GM10248 (cell line): ENCODE measurements around the gene ST3GAL3.

Source experiments
- CTCF ChIA-PET: fragments of 300-600 bp; sonication (Branson Sonifier 250); formaldehyde crosslinking; extraction: SDS; loops from one replicate; lab custom pipeline; 2021; ENCODE audit warnings: antibody characterized with exemption; lab: Yijun Ruan, JAX
- POLR2A ChIA-PET: fragments of 350-650 bp; sonication (Branson Sonifier 250); formaldehyde crosslinking; extraction: SDS; loops from one replicate; lab custom pipeline; 2020; ENCODE audit warnings: antibody characterized with exemption; lab: Yijun Ruan, JAX
- DNase-seq: peaks from one replicate; pipeline ENCODE4 v3.0.0; 2012; ENCODE audit errors: extremely low spot score
- TF ChIP-seq, protein P1 (sequence below): IDR thresholded peaks from 2 replicates; pipeline ENCODE4 v1.5.1; 2012; ENCODE audit warnings: mild to moderate bottlenecking, low read depth; ENCODE audit errors: extremely low read depth, missing control alignments, control extremely low read depth

The ST3GAL3 gene

GRCh38 chr1:43873851-43874250, 166.5 kb downstream of the ST3GAL3 start:
- POLR2A ChIA-PET = no interaction called here
- no peak for DNase-seq
- CTCF ChIA-PET = interaction anchor here (0.8 kb wide), 1 partner anchor 60 kb away, joined by 4 read pairs; the partner anchor contains the start of gene ARTN
- TF ChIP-seq, protein P1, sequence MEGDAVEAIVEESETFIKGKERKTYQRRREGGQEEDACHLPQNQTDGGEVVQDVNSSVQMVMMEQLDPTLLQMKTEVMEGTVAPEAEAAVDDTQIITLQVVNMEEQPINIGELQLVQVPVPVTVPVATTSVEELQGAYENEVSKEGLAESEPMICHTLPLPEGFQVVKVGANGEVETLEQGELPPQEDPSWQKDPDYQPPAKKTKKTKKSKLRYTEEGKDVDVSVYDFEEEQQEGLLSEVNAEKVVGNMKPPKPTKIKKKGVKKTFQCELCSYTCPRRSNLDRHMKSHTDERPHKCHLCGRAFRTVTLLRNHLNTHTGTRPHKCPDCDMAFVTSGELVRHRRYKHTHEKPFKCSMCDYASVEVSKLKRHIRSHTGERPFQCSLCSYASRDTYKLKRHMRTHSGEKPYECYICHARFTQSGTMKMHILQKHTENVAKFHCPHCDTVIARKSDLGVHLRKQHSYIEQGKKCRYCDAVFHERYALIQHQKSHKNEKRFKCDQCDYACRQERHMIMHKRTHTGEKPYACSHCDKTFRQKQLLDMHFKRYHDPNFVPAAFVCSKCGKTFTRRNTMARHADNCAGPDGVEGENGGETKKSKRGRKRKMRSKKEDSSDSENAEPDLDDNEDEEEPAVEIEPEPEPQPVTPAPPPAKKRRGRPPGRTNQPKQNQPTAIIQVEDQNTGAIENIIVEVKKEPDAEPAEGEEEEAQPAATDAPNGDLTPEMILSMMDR = no peak

DNA sequence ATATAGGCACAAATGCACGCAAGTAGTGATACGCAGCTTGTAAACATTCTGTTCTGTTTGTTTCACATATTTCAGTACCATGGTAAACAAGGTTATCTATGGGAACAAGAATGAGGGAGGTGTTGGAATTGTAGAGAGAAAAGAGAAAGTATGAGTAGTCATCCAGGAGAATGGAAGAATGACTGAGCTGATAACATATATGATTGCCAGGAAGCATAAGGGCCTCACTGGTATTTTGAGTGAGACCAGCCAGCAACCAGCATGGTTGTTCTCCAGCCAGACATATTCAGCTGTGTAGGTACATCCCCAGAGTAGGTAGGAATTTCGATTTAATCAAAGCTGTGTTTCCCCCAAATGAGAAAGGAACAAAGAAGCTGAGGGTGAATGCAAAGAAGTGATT, 167.4 kb downstream of the ST3GAL3 start:
- TF ChIP-seq, protein P1 = no peak
- POLR2A ChIA-PET = no interaction called here
- no peak for DNase-seq
- CTCF ChIA-PET = interaction anchor here (0.8 to 1.5 kb wide), 4 partner anchors 9 to 60 kb away, joined by 3 to 11 read pairs (median 4); partner anchors contain the start of gene ARTN

- ChIA-PET POLR2A (no interaction called here), CTCF (interaction anchor here (0.8 to 1.5 kb wide), 6 partner anchors 9 to 112 kb away, joined by 3 to 11 read pairs (median 3); partner anchors contain the start of gene ARTN)
- DNase-seq = no peak
- TF ChIP-seq, protein P1 = no peak
Measured at GRCh38 chr1:43875331-43875730, 168.0 kb downstream of the ST3GAL3 start.

GRCh38 chr1:43877101-43877500, 169.8 kb downstream of the ST3GAL3 start:
- TF ChIP-seq, protein P1 = no peak
- DNase-seq = no peak
- ChIA-PET POLR2A (no interaction called here), CTCF (interaction anchor here (1.7 kb wide), 1 partner anchor 57 kb away, joined by 8 read pairs; the partner anchor contains the start of gene ARTN)

DNA sequence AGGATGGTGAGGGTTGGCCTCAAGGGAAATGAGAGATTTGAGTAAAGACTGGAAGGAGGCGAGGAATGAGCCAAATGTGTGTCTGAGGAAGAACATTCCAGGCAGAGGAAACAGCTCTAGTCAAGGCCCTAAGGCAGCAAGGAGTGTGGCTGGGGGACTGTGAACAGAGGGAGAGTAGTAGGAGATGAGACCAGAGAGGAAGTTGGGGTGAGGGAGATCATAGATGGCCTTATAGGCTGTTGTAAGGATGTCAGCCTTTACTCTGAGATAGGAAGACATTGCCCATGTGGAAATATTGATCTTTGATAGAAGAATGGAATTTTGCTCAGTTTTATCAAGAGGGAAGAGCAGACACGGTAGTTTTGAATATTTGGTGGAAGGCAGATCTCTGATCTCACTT, 171.1 kb downstream of the ST3GAL3 start:
- ChIA-PET POLR2A (no interaction called here), CTCF (no interaction called here)
- TF ChIP-seq, protein P1 = no peak
- no peak for DNase-seq

- CTCF ChIA-PET = interaction anchor here (1.1 kb wide), 1 partner anchor 10 kb away, joined by 3 read pairs; no protein-coding TSS in a partner anchor
- no peak for DNase-seq
- POLR2A ChIA-PET = no interaction called here
- TF ChIP-seq, protein P1 = no peak
Measured at GRCh38 chr1:43878854-43879253, 171.5 kb downstream of the ST3GAL3 start.
